Endothelial cell of umbilical vein (primary cell): Measurements from ENCODE around the gene COX8C. TPM values are rescaled to one million over a fixed set of nuclear protein-coding genes. Genes with fewer than 3 reads are reported as not detected.
"Not testable (repeated sequence)": the region's sequence is repeated elsewhere in the genome, so short reads cannot be mapped to it uniquely, and the experiment has no call there.

Source experiments
- BruUV-seq: library from RNA; stranded (reverse); fragments of 400-500 nt; replicated peaks from 2 replicates; lab custom pipeline; 2021; lab: Mats Ljungman, UMichigan
- CTCF ChIA-PET: fragments of 300-600, 350-600 bp; sonication (Branson Sonifier 250); formaldehyde crosslinking; loops from one replicate; lab custom pipeline; 2021; ENCODE audit warnings: antibody characterized with exemption, inconsistent platforms; lab: Charles Lee
- POLR2A ChIA-PET: fragments of 300-600, 350-600 bp; sonication (Branson Sonifier 250); formaldehyde crosslinking; loops from one replicate; lab custom pipeline; 2021; ENCODE audit warnings: antibody characterized with exemption, inconsistent platforms; lab: Charles Lee
- DNase-seq: peaks from one replicate; pipeline ENCODE4 v3.0.0-alpha.2; 2011; ENCODE audit warnings: low read depth, low spot score
- FAIRE-seq: peaks from 2 replicates; lab custom pipeline; 2011; peaks lifted over from hg19 to GRCh38; lab: Jason Lieb, UNC
- H2AFZ ChIP-seq: 2 replicates; pipeline ENCODE4 v1.6.0; 2012; ENCODE audit warnings: low read depth, low read length, control low read depth, inconsistent platforms
- H3K27ac ChIP-seq: 2 replicates; pipeline ENCODE4 v1.5.1; 2011; ENCODE audit warnings: low read depth, mild to moderate bottlenecking, control low read depth, low read length, moderate library complexity; ENCODE audit not compliant: insufficient read depth
- H3K27me3 ChIP-seq, 2 experiments: 2 replicates each; pipeline versions ENCODE4 v1.6.0 to v1.6.1; 2011; ENCODE audit warnings: low read length in 2 of 2, mixed read lengths in 1 of 2; ENCODE audit not compliant: control insufficient read depth in 2 of 2, insufficient read depth in 2 of 2
- H3K36me3 ChIP-seq, 2 experiments: 2 replicates in 1 of 2; 3 replicates in 1 of 2; pipeline ENCODE4 v1.5.1; 2011; ENCODE audit warnings: low read length in 2 of 2, mild to moderate bottlenecking in 1 of 2, moderate library complexity in 1 of 2; ENCODE audit not compliant: control insufficient read depth in 2 of 2, insufficient read depth in 2 of 2; ENCODE audit errors: extremely low read depth in 1 of 2
- H3K4me1 ChIP-seq: 3 replicates; pipeline ENCODE4 v1.5.1; 2011; ENCODE audit warnings: mild to moderate bottlenecking, low read length; ENCODE audit not compliant: control insufficient read depth, insufficient read depth; ENCODE audit errors: extremely low read depth
- H3K4me2 ChIP-seq: 2 replicates; pipeline ENCODE4 v1.6.1; 2011; ENCODE audit warnings: low read length, control low read depth, mixed read lengths; ENCODE audit not compliant: insufficient read depth
- H3K4me3 ChIP-seq, 3 experiments: fragments of 200-600 bp in 1 of 3; sonication (generic), shearing (Covaris generic) in 1 of 3; replicated peaks in 1 of 3; 2 replicates each; pipeline ENCODE4 v1.5.1; 2011 to 2016; ENCODE audit warnings: control low read depth in 3 of 3, low read length in 3 of 3, mild to moderate bottlenecking in 2 of 3, inconsistent platforms in 1 of 3, low read depth in 1 of 3, moderate library complexity in 1 of 3; ENCODE audit not compliant: insufficient read depth in 1 of 3
- H3K79me2 ChIP-seq: 2 replicates; pipeline ENCODE4 v1.6.0; 2012; ENCODE audit warnings: low read length, inconsistent platforms; ENCODE audit not compliant: control insufficient read depth, insufficient read depth
- H3K9ac ChIP-seq: replicated peaks from 2 replicates; pipeline ENCODE3; 2011; ENCODE audit warnings: low read length, control low read depth; ENCODE audit not compliant: insufficient read depth; ENCODE audit errors: extremely low read depth
- H3K9me1 ChIP-seq: replicated peaks from 3 replicates; pipeline ENCODE4 v1.6.0; 2011; ENCODE audit warnings: mild to moderate bottlenecking, low read length; ENCODE audit not compliant: control insufficient read depth, insufficient read depth; ENCODE audit errors: extremely low read depth
- H3K9me3 ChIP-seq: replicated peaks from 2 replicates; pipeline ENCODE4 v1.5.1; 2012; ENCODE audit warnings: low read length, inconsistent platforms; ENCODE audit not compliant: control insufficient read depth, insufficient read depth
- H4K20me1 ChIP-seq: replicated peaks from 2 replicates; pipeline ENCODE3; 2011; ENCODE audit warnings: mild to moderate bottlenecking, low read length; ENCODE audit not compliant: control insufficient read depth, insufficient read depth; ENCODE audit errors: extremely low read depth
- CTCF ChIP-seq, 2 donors: IDR thresholded peaks; 1 replicate in 1 of 2; 2 replicates in 1 of 2; pipeline ENCODE4 v1.5.1; 2011; ENCODE audit warnings: low read length in 2 of 2, mild to moderate bottlenecking in 2 of 2, moderate library complexity in 2 of 2, control low read depth in 1 of 2, inconsistent platforms in 1 of 2, low read depth in 1 of 2; ENCODE audit not compliant: insufficient read depth in 1 of 2; ENCODE audit errors: extremely low read depth in 1 of 2
- EZH2 ChIP-seq: IDR thresholded peaks from 2 replicates; pipeline ENCODE4 v1.6.1; 2012; ENCODE audit warnings: borderline replicate concordance, low read depth, mild to moderate bottlenecking, moderate library complexity, low read length, inconsistent platforms; ENCODE audit not compliant: severe bottlenecking
- FOS ChIP-seq: IDR thresholded peaks from 2 replicates; pipeline ENCODE4 v1.6.1; 2011; ENCODE audit warnings: mild to moderate bottlenecking, low read length, moderate library complexity, borderline replicate concordance; ENCODE audit not compliant: insufficient read depth
- GATA2 ChIP-seq: IDR thresholded peaks from 2 replicates; pipeline ENCODE4 v1.7.0; 2011; ENCODE audit warnings: low read depth, mild to moderate bottlenecking, moderate library complexity, mixed read lengths, low read length; ENCODE audit not compliant: insufficient read length, insufficient read depth
- JUN ChIP-seq: IDR thresholded peaks from 2 replicates; pipeline ENCODE4 v1.6.1; 2011; ENCODE audit warnings: borderline replicate concordance, low read depth; ENCODE audit not compliant: insufficient read length, insufficient read depth
- MAX ChIP-seq: IDR thresholded peaks from 2 replicates; pipeline ENCODE4 v1.6.1; 2011; ENCODE audit not compliant: insufficient read depth, insufficient read length
- MYC ChIP-seq: IDR thresholded peaks from one replicate; pipeline ENCODE4 v1.6.1; 2011; ENCODE audit warnings: mild to moderate bottlenecking, low read depth, low read length
- POLR2A ChIP-seq: IDR thresholded peaks from 2 replicates; pipeline ENCODE4 v1.6.1; 2012; ENCODE audit warnings: low read depth, mild to moderate bottlenecking, control low read depth, low read length
- POLR2AphosphoS5 ChIP-seq: IDR thresholded peaks from 2 replicates; pipeline ENCODE4 v1.6.1; 2012; ENCODE audit warnings: low read depth, mild to moderate bottlenecking, control low read depth, low read length, moderate library complexity; ENCODE audit not compliant: insufficient read depth
- dilution Hi-C: fragments of 300-500 bp; cut with MboI; formaldehyde crosslinking; loops from one replicate; pipeline ENCODE4 v1.15.0; 2019; ENCODE audit warnings: low sequenced_read_pairs; ENCODE audit not compliant: extremely low pct_ligation_motif_present
- intact Hi-C: fragments of 100-400 bp; cut with micrococcal nuclease; formaldehyde crosslinking; loops from one replicate; pipeline ENCODE4 v1.10.0; 2022
- polyA plus RNA-seq, 4 experiments: library from polyadenylated mRNA; depleted of rRNA in 3 of 4; stranded (reverse) in 3 of 4; unstranded in 1 of 4; fragments of >200 nt; gene quantifications; 2 replicates each; pipeline versions ENCODE4 v1.2.1 to v1.2.3, GENCODE V29; 2011 to 2012; ENCODE audit warnings: missing spikeins in 1 of 4
- total RNA-seq: library from RNA; stranded (reverse); gene quantifications from 2 replicates; pipeline ENCODE4 v1.2.3, GENCODE V29; 2021

The COX8C gene
- total and polyA plus RNA-seq, 2 donors (not counting 3 experiments of a cell fraction or from before 2014, with no cell fraction given), result not detected

- BruUV-seq, result no TSS peak
- dilution Hi-C loops (no loop called here), intact Hi-C loops (no loop called here)
- H3K4me3 ChIP-seq, result no peak overlapping the region
- H3K79me2 ChIP-seq, result no peaks in the 10 kb centered on the region
- no peaks in the 10 kb centered on the region for H3K9me3 ChIP-seq
- H3K9me1 ChIP-seq, result no peaks in the 10 kb centered on the region
- H3K4me1 ChIP-seq, result no peaks in the 10 kb centered on the region
- no peak overlapping the region for H3K4me2 ChIP-seq
- no peak overlapping the region for H2AFZ ChIP-seq
- H4K20me1 ChIP-seq, result no peaks in the 10 kb centered on the region
- POLR2A ChIA-PET, result interaction anchor here (0.6 kb wide), 1 partner anchor 26 kb away, joined by 3 read pairs; no protein-coding TSS in a partner anchor
- H3K27ac ChIP-seq, result no peak overlapping the region
- no peak for DNase-seq
- no peak overlapping the region for H3K9ac ChIP-seq
- no peak for FAIRE-seq
- CTCF ChIA-PET, result interaction anchor here (1.3 kb wide), 1 partner anchor 174 kb away, joined by 3 read pairs; the partner anchor contains the start of gene UBR7
- no peak for TF ChIP-seq JUN
- no peak for TF ChIP-seq POLR2A
- no peak for TF ChIP-seq MYC
- no peak for TF ChIP-seq POLR2AphosphoS5
- TF ChIP-seq MAX, result no peak
- no peak for TF ChIP-seq EZH2
- no peak for TF ChIP-seq FOS
- TF ChIP-seq GATA2, result no peak
- TF ChIP-seq CTCF (IDR thresholded peaks at IDR 0.05; ENCODE audit: extremely low read depth in 1 of 2, insufficient read depth in 1 of 2, low read depth in 1 of 2, low read length in 2 of 2), result no peak
- H3K27me3 ChIP-seq, result no peaks in the 10 kb centered on the region
- H3K36me3 ChIP-seq, result no peaks in the 10 kb centered on the region
Observed at GRCh38 chr14:93381644-93382043, 34.7 kb downstream of the COX8C start.

DNA sequence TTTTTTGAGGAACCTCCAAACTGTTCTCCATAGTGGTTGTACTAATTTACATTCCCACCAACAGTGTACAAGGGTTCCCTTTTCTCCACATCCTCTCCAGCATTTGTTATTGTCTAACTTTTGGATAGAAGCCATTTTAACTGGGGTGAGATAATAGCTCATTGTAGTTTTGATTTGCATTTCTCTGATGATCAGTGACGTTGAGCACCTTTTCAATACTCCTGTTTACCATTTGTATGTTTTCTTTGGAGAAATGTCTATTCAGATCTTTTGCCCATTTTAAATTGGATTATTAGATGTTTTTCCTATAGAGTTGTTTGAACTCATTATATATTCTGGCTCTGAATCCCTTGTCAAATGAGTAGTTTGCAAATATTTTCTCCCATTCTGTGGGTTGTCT, 37.3 kb downstream of the COX8C start:
- POLR2A ChIA-PET, H3K9me1 ChIP-seq, DNase-seq, H3K4me3 ChIP-seq, H4K20me1 ChIP-seq, BruUV-seq, H2AFZ ChIP-seq, H3K36me3 ChIP-seq, H3K27ac ChIP-seq, H3K4me1 ChIP-seq, FAIRE-seq, H3K27me3 ChIP-seq, H3K4me2 ChIP-seq, H3K9me3 ChIP-seq, H3K9ac ChIP-seq, dilution Hi-C loops, H3K79me2 ChIP-seq, intact Hi-C loops: not testable (repeated sequence)
- CTCF ChIA-PET, result interaction anchor here (1.4 kb wide), 1 partner anchor 13 kb away, joined by 3 read pairs; no protein-coding TSS in a partner anchor
